SK-N-SH treated with all-trans-retinoic acid at 6 μM for 48 hours (cell line): Measurements from ENCODE around the gene TMPRSS6.

Experiments used
- ATAC-seq: fragments of 200-7000 bp; cut with Tn5 transposase; 3 replicates; pipeline ENCODE4 v1.9.1; 2020; ENCODE audit warnings: mild to moderate bottlenecking, moderate library complexity
- ARNTL ChIP-seq: fragments of 450-650 bp; formaldehyde crosslinking; IDR thresholded peaks from 2 replicates; pipeline ENCODE4 v1.5.0; 2020; ENCODE audit warnings: low read depth, mild to moderate bottlenecking, moderate library complexity, borderline replicate concordance
- BACH2 ChIP-seq: fragments of 250-450 bp; sonication (Bioruptor Pico); IDR thresholded peaks from 2 replicates; pipeline ENCODE4 v1.9.0; 2021; ENCODE audit warnings: mild to moderate bottlenecking, borderline replicate concordance
- CSDC2 ChIP-seq: fragments of 250-450 bp; sonication (Bioruptor Pico); IDR thresholded peaks from 2 replicates; pipeline ENCODE4 v1.5.0; 2020; ENCODE audit warnings: mild to moderate bottlenecking, moderate library complexity
- ESRRG ChIP-seq: fragments of 250-450 bp; sonication (Bioruptor Pico); IDR thresholded peaks from 2 replicates; pipeline ENCODE4 v1.6.1; 2021; ENCODE audit warnings: mild to moderate bottlenecking
- GLIS3 ChIP-seq: fragments of 250-450 bp; sonication (Bioruptor Pico); IDR thresholded peaks from 2 replicates; pipeline ENCODE4 v1.5.0; 2020; ENCODE audit warnings: mild to moderate bottlenecking, moderate library complexity
- ISL1 ChIP-seq: fragments of 250-450 bp; sonication (Bioruptor Pico); IDR thresholded peaks from 2 replicates; pipeline ENCODE4 v2.1.2; 2022; ENCODE audit warnings: mild to moderate bottlenecking, moderate library complexity
- OSR1 ChIP-seq: fragments of 250-450 bp; sonication (Bioruptor Pico); IDR thresholded peaks from 2 replicates; pipeline ENCODE4 v1.8.0; 2022; ENCODE audit warnings: moderate library complexity, mild to moderate bottlenecking, inconsistent platforms
- PPARA ChIP-seq: fragments of 250-450 bp; sonication (Bioruptor Pico); IDR thresholded peaks from 2 replicates; pipeline ENCODE4 v1.5.0; 2020; ENCODE audit warnings: mild to moderate bottlenecking, borderline replicate concordance
- RARB ChIP-seq: fragments of 250-450 bp; sonication (Bioruptor Pico); IDR thresholded peaks from 2 replicates; pipeline ENCODE4 v1.8.0; 2021; ENCODE audit warnings: mild to moderate bottlenecking, moderate library complexity
- SNAI2 ChIP-seq: fragments of 250-450 bp; sonication (Bioruptor Pico); IDR thresholded peaks from 2 replicates; pipeline ENCODE4 v1.5.0; 2020; ENCODE audit warnings: mild to moderate bottlenecking, moderate library complexity
- TCF4 ChIP-seq: fragments of 250-450 bp; sonication (Bioruptor Pico); IDR thresholded peaks from 2 replicates; pipeline ENCODE4 v1.8.0; 2021; ENCODE audit warnings: mild to moderate bottlenecking, moderate library complexity, borderline replicate concordance
- TOX ChIP-seq: fragments of 250-450 bp; sonication (Bioruptor Pico); IDR thresholded peaks from 2 replicates; pipeline ENCODE4 v1.8.0; 2021; ENCODE audit warnings: mild to moderate bottlenecking, moderate library complexity, borderline replicate concordance
- ZC3H10 ChIP-seq: fragments of 250-450 bp; sonication (Bioruptor Pico); IDR thresholded peaks from 2 replicates; pipeline ENCODE4 v1.5.1; 2021; ENCODE audit warnings: mild to moderate bottlenecking, moderate library complexity
- ZFP3 ChIP-seq: fragments of 250-450 bp; sonication (Bioruptor Pico); IDR thresholded peaks from 2 replicates; pipeline ENCODE4 v1.5.0; 2020; ENCODE audit warnings: mild to moderate bottlenecking, moderate library complexity
- ZFP30 ChIP-seq: fragments of 450-650 bp; formaldehyde crosslinking; IDR thresholded peaks from 2 replicates; pipeline ENCODE4 v1.5.0; 2022; ENCODE audit warnings: mild to moderate bottlenecking, moderate library complexity
- ZNF565 ChIP-seq: fragments of 450-650 bp; formaldehyde crosslinking; conservative IDR thresholded peaks from 2 replicates; pipeline ENCODE4 v1.5.0; 2020; ENCODE audit warnings: low read depth, mild to moderate bottlenecking, moderate library complexity
- ZNF70 ChIP-seq: fragments of 450-650 bp; formaldehyde crosslinking; IDR thresholded peaks from 2 replicates; pipeline ENCODE4 v1.5.0; 2020; ENCODE audit warnings: mild to moderate bottlenecking, moderate library complexity
- ZNF8 ChIP-seq: fragments of 450-650 bp; formaldehyde crosslinking; IDR thresholded peaks from 2 replicates; pipeline ENCODE4 v1.5.0; 2020; ENCODE audit warnings: mild to moderate bottlenecking, moderate library complexity
- TF ChIP-seq, protein P1 (sequence below): fragments of 250-450 bp; sonication (Bioruptor Pico); IDR thresholded peaks from 2 replicates; pipeline ENCODE4 v1.5.0; 2020; ENCODE audit warnings: mild to moderate bottlenecking, moderate library complexity
- TF ChIP-seq, protein P2 (sequence below): fragments of 250-450 bp; sonication (Bioruptor Pico); IDR thresholded peaks from 2 replicates; pipeline ENCODE4 v1.5.1; 2021; ENCODE audit warnings: mild to moderate bottlenecking, moderate library complexity
- TF ChIP-seq, protein P3 (sequence below): fragments of 250-450 bp; sonication (Bioruptor Pico); IDR thresholded peaks from 2 replicates; pipeline ENCODE4 v1.5.1; 2020; ENCODE audit warnings: low read depth, mild to moderate bottlenecking, moderate library complexity
- TF ChIP-seq, protein P4 (sequence below): fragments of 250-450 bp; sonication (Bioruptor Pico); IDR thresholded peaks from 2 replicates; pipeline ENCODE4 v1.8.0; 2020; ENCODE audit warnings: mild to moderate bottlenecking, moderate library complexity, borderline replicate concordance
- TF ChIP-seq, protein P5 (sequence below): fragments of 250-450 bp; sonication (Bioruptor Pico); IDR thresholded peaks from 2 replicates; pipeline ENCODE4 v1.8.0; 2021; ENCODE audit warnings: low read depth, mild to moderate bottlenecking, moderate library complexity, borderline replicate concordance

TMPRSS6 gene

DNA sequence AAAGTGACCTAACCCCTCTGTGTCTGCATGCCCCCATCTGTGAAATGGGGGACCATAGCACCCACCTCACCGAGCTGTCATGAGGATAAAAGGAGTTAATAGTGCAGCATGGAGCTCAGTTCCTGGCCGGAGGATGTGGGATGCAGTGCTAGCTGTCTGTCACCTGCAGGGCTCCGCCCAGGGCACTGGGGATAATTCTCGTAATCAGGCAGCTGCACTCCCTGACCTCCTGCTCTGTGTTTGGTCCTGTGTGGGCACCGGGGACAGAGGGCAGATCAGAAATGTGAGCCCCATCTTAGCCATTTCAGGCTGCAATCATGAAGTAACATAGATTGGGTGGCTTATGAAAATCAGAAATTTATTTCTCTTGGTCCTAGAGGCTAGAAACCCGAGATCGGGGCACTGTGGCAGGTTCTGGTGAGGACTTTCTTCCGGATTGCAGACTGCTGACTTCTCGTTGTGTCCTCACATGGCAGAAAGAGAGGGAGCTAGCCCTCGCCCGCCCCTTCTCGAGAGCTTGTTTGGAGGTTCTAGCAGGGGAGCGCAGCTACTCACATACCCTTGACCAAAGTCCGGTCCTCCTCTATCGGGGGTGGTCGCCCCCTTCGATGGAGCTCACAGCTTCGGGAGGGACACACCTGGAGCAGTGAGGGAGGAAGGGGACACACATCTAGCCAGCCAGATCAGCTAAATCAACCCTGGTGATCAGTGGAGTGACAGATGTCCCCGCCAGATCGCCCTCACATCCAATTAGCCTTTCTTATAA, 54.7 kb downstream of the TMPRSS6 start:
- TF ChIP-seq OSR1 (CRISPR knock-in tag) (no peak), ARNTL (CRISPR knock-in tag) (no peak), ZFP3 (no peak), ZNF8 (CRISPR knock-in tag) (no peak), ZC3H10 (CRISPR knock-in tag) (no peak), SNAI2 (CRISPR knock-in tag) (no peak), ZFP30 (CRISPR knock-in tag) (no peak), TOX (no peak), ZNF565 (no peak), TCF4 (no peak), ZNF70 (CRISPR knock-in tag) (no peak), RARB (no peak), ISL1 (CRISPR knock-in tag) (no peak), PPARA (no peak), CSDC2 (CRISPR knock-in tag) (no peak), ESRRG (CRISPR knock-in tag) (no peak)
- TF ChIP-seq, protein P1, sequence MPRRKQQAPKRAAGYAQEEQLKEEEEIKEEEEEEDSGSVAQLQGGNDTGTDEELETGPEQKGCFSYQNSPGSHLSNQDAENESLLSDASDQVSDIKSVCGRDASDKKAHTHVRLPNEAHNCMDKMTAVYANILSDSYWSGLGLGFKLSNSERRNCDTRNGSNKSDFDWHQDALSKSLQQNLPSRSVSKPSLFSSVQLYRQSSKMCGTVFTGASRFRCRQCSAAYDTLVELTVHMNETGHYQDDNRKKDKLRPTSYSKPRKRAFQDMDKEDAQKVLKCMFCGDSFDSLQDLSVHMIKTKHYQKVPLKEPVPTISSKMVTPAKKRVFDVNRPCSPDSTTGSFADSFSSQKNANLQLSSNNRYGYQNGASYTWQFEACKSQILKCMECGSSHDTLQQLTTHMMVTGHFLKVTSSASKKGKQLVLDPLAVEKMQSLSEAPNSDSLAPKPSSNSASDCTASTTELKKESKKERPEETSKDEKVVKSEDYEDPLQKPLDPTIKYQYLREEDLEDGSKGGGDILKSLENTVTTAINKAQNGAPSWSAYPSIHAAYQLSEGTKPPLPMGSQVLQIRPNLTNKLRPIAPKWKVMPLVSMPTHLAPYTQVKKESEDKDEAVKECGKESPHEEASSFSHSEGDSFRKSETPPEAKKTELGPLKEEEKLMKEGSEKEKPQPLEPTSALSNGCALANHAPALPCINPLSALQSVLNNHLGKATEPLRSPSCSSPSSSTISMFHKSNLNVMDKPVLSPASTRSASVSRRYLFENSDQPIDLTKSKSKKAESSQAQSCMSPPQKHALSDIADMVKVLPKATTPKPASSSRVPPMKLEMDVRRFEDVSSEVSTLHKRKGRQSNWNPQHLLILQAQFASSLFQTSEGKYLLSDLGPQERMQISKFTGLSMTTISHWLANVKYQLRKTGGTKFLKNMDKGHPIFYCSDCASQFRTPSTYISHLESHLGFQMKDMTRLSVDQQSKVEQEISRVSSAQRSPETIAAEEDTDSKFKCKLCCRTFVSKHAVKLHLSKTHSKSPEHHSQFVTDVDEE: no peak
- TF ChIP-seq, protein P2, sequence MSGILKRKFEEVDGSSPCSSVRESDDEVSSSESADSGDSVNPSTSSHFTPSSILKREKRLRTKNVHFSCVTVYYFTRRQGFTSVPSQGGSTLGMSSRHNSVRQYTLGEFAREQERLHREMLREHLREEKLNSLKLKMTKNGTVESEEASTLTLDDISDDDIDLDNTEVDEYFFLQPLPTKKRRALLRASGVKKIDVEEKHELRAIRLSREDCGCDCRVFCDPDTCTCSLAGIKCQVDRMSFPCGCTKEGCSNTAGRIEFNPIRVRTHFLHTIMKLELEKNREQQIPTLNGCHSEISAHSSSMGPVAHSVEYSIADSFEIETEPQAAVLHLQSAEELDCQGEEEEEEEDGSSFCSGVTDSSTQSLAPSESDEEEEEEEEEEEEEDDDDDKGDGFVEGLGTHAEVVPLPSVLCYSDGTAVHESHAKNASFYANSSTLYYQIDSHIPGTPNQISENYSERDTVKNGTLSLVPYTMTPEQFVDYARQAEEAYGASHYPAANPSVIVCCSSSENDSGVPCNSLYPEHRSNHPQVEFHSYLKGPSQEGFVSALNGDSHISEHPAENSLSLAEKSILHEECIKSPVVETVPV: no peak
- TF ChIP-seq, protein P3, sequence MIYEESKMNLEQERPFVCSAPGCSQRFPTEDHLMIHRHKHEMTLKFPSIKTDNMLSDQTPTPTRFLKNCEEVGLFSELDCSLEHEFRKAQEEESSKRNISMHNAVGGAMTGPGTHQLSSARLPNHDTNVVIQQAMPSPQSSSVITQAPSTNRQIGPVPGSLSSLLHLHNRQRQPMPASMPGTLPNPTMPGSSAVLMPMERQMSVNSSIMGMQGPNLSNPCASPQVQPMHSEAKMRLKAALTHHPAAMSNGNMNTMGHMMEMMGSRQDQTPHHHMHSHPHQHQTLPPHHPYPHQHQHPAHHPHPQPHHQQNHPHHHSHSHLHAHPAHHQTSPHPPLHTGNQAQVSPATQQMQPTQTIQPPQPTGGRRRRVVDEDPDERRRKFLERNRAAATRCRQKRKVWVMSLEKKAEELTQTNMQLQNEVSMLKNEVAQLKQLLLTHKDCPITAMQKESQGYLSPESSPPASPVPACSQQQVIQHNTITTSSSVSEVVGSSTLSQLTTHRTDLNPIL (CRISPR knock-in tag): no peak
- TF ChIP-seq, protein P4, sequence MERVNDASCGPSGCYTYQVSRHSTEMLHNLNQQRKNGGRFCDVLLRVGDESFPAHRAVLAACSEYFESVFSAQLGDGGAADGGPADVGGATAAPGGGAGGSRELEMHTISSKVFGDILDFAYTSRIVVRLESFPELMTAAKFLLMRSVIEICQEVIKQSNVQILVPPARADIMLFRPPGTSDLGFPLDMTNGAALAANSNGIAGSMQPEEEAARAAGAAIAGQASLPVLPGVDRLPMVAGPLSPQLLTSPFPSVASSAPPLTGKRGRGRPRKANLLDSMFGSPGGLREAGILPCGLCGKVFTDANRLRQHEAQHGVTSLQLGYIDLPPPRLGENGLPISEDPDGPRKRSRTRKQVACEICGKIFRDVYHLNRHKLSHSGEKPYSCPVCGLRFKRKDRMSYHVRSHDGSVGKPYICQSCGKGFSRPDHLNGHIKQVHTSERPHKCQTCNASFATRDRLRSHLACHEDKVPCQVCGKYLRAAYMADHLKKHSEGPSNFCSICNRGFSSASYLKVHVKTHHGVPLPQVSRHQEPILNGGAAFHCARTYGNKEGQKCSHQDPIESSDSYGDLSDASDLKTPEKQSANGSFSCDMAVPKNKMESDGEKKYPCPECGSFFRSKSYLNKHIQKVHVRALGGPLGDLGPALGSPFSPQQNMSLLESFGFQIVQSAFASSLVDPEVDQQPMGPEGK (CRISPR knock-in tag): no peak
- ATAC-seq: no peak

DNA sequence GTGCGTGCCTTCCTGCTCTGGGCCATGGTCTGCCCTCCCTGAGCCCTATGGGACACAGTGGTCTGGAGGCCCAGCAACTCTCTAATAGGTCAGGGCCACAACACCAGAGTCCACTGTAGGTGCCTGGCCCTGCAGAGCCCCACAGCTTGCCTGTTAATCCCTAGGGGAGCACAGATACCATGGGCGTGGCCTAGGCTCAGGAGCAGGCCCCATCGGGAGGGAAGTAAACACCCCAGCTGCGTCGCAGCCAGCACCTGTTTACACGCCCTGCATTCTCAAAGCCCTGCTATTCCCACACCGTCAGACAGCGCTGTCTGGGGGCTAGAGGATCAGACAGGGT, 55.5 kb downstream of the TMPRSS6 start:
- no peak for TF ChIP-seq ZFP30 (CRISPR knock-in tag)
- no peak for TF ChIP-seq ISL1 (CRISPR knock-in tag)
- TF ChIP-seq RARB: no peak
- TF ChIP-seq ZNF565: no peak
- no peak for TF ChIP-seq BACH2
- TF ChIP-seq, all 23 proteins: peak for 0
- ATAC-seq: no peak

DNA sequence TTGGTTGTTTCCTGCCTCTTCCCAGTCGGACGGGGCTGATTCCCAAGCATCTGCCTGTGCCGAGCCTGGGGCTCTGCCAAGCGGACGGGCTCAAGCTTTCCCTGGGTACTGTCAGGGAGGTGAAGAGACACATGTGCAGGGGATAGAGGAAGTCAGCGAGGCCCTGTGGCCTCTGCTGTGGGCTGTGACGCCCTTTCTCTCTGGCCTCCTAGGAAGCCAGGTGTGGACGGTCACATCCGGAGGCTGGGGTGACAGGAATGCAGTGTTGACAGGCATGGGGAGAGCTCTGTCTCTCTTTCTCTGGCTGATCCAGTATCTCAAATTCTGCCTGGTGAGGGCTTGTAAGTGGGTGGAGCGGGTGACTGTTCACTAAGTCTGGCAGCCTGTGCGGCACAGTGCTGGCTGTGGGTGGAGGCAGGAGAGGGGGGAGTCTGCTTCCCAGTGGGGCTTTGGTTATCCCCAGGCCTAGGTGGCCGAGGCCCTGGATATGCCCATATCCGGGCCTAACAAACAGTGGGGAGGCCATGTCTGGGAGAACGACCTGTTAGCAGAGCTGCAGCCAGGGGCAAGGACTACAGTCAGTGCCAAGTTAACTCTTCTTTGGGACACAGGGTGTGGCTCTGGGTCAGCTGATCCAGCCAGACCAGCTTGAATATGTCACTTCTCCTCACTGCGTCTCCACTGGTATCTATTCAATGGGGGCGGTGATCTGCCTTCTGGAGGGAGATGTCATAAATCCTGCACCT, 56.0 kb downstream of the TMPRSS6 start:
- ATAC-seq: no peak
- TF ChIP-seq OSR1 (CRISPR knock-in tag) (no peak), TCF4 (no peak), ESRRG (CRISPR knock-in tag) (no peak), ZNF565 (no peak), ZFP3 (no peak), ZFP30 (CRISPR knock-in tag) (no peak), GLIS3 (CRISPR knock-in tag) (no peak), CSDC2 (CRISPR knock-in tag) (no peak), ZNF70 (CRISPR knock-in tag) (no peak), TOX (no peak), ZC3H10 (CRISPR knock-in tag) (no peak), BACH2 (no peak)
- TF ChIP-seq, protein P4 (CRISPR knock-in tag): no peak
- TF ChIP-seq, protein P3 (CRISPR knock-in tag): no peak
- TF ChIP-seq, protein P5, sequence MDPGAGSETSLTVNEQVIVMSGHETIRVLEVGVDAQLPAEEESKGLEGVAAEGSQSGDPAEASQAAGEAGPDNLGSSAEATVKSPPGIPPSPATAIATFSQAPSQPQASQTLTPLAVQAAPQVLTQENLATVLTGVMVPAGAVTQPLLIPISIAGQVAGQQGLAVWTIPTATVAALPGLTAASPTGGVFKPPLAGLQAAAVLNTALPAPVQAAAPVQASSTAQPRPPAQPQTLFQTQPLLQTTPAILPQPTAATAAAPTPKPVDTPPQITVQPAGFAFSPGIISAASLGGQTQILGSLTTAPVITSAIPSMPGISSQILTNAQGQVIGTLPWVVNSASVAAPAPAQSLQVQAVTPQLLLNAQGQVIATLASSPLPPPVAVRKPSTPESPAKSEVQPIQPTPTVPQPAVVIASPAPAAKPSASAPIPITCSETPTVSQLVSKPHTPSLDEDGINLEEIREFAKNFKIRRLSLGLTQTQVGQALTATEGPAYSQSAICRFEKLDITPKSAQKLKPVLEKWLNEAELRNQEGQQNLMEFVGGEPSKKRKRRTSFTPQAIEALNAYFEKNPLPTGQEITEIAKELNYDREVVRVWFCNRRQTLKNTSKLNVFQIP (CRISPR knock-in tag): no peak
